Measurements from ENCODE around the gene EYA2.

DNA sequence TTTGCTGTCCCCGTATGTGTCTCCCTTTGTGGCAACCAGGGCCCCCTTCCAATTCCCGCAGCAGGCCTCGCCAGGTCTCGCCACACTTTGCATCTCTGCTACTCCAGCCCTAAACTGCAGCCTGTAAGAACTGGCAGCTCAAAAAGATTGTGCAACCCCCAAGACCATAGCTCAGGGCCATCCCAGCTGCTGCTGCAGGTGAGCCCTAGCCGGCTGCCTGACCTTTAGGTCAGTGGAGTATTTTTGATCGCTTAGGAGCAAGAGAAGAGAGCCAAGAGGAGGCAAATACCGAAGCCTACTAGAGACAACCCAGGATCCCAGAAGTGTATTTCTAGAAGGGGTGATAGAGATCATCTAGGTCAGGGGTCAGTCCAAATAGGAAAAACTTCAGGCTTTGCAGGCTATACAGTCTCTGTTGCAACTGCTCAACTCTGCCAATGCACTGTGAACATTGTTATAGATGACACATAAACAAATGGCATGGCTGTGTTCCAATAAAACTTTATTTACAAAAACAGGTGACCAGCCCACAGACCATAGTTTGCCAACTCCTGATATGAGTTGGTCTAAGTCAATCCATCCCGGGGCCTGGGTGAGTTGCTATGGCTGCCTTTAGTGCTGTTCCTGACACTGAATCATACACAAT, 138.4 kb downstream of the EYA2 start:
- TF ChIP-seq L3MBTL2 (conservative IDR thresholded peaks at IDR 0.05) (no peak), HDGF (IDR thresholded peaks at IDR 0.05; ENCODE audit: borderline replicate concordance) (no peak), FOXK2 (IDR thresholded peaks at IDR 0.05) (no peak), ELF4 (IDR thresholded peaks at IDR 0.05) (no peak), TARDBP (IDR thresholded peaks at IDR 0.05) (no peak), PKNOX1 (IDR thresholded peaks at IDR 0.05) (no peak), FOXM1 (IDR thresholded peaks at IDR 0.05; ENCODE audit: borderline replicate concordance) (no peak), SUZ12 (IDR thresholded peaks at IDR 0.05) (no peak)

Data from HEK293T (cell line).